NT2/D1 (cell line): ENCODE data around the gene CFAP410.
A peak's percentile ranks its signal among the peaks of the same experiment; 100 is the strongest.

Experiments
- DNase-seq: peaks from one replicate; pipeline ENCODE4 v3.0.0-alpha.2; 2011; ENCODE audit warnings: low read depth, low spot score
- H3K27me3 ChIP-seq: 2 replicates; pipeline ENCODE4 v1.6.0; 2011; ENCODE audit warnings: mild to moderate bottlenecking; ENCODE audit not compliant: insufficient read length, insufficient read depth
- H3K36me3 ChIP-seq: 2 replicates; pipeline ENCODE4 v1.6.1; 2011; ENCODE audit warnings: mild to moderate bottlenecking, low read length, mixed read lengths; ENCODE audit not compliant: insufficient read depth, insufficient read length
- H3K4me1 ChIP-seq: 2 replicates; pipeline ENCODE4 v1.5.1; 2011; ENCODE audit not compliant: insufficient read depth, insufficient read length
- H3K4me3 ChIP-seq: 2 replicates; pipeline ENCODE4 v1.5.1; 2011; ENCODE audit warnings: low read depth; ENCODE audit not compliant: insufficient read length
- H3K9ac ChIP-seq: 2 replicates; pipeline ENCODE4 v1.6.0; 2011; ENCODE audit warnings: low read depth; ENCODE audit not compliant: insufficient read length
- H3K9me3 ChIP-seq: 2 replicates; pipeline ENCODE4 v1.5.1; 2011; ENCODE audit warnings: mild to moderate bottlenecking, low read length; ENCODE audit not compliant: insufficient read depth
- SUZ12 ChIP-seq: IDR thresholded peaks from 2 replicates; pipeline ENCODE4 v1.6.1; 2011; ENCODE audit not compliant: insufficient read length, insufficient read depth; ENCODE audit errors: extremely low read depth
- YY1 ChIP-seq: IDR thresholded peaks from 2 replicates; pipeline ENCODE4 v1.6.1; 2011; ENCODE audit not compliant: insufficient read length, insufficient read depth
- ZNF274 ChIP-seq: IDR thresholded peaks from 2 replicates; pipeline ENCODE4 v1.6.1; 2011; ENCODE audit warnings: mild to moderate bottlenecking, low read depth, low read length

The CFAP410 gene

DNA sequence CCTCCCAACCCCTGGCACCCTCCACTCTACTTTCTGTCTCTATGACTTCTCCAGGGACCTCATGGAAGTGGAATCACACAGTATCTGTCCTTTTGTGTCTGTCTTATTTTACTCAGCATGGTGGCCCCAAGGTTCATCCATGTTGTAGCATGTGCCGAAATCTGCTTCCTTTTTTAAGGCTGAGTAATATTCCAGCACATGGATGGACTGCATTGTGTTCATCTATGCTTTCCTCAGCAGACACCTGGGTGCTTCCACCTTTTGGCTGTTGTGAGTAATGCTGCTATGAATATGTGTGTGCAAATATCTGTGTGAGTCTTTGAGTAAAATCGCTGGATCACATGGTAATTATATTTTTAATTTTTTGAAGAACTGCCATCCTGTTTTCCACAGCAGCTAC, 40.9 kb downstream of the CFAP410 start:
- Histone ChIP-seq H3K4me1 (peaks cover 36% of the 10 kb centered on the region), H3K9me3 (no peaks in the 10 kb centered on the region), H3K36me3 (peaks cover 5% of the 10 kb centered on the region), H3K4me3 (no peak overlapping the region), H3K27me3 (no peaks in the 10 kb centered on the region), H3K9ac (no peak overlapping the region)
- no peak for DNase-seq
- TF ChIP-seq ZNF274 (no peak), SUZ12 (no peak), YY1 (no peak)

DNA sequence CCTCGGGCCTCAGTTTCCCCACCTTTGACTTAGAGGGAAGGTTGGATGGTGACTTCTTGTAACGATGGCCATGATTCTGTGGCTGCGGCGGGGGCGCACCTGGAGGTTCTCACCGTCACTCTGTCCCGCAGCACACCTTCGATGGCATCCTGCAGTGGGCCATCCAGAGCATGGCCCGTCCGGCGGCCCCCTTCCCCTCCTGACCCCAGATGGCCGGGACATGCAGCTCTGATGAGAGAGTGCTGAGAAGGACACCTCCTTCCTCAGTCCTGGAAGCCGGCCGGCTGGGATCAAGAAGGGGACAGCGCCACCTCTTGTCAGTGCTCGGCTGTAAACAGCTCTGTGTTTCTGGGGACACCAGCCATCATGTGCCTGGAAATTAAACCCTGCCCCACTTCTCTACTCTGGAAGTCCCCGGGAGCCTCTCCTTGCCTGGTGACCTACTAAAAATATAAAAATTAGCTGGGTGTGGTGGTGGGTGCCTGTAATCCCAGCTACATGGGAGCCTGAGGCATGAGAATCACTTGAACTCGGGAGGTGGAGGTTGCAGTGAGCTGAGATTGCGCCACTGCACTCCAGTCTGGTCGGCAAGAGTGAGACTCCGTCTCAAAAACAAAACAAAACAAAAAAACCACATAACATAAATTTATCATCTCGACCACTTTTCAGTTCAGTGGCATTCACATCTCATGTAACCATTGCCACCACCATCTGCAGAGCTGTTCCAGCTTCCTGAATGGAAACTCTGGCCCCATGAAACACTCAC, 41.5 kb downstream of the CFAP410 start:
- peaks cover 36% of the 10 kb centered on the region for H3K4me1 ChIP-seq
- DNase-seq: peak; percentile 89

DNA sequence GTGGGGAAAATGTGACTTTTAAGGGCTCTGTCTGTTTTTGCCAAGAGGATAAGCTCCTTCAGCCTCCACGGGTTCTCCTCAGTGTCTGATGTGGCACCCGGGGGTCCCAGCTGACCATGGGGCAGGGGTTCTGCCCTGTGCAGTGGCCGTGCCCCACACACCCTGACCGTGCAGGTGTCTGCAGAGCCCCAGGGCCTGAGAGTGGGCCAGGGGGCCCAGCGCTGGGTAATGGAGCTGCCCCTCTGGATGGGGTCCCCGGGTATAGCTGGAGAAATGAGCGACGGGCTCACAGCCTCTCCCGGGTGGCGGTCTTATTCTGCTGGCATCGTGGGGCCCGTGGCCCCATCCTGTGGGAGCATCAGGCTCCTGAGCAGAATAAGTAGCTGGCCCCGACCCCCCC, 42.3 kb downstream of the CFAP410 start:
- Histone ChIP-seq H3K4me1 (peaks cover 38% of the 10 kb centered on the region), H3K4me3 (no peak overlapping the region), H3K27me3 (no peaks in the 10 kb centered on the region), H3K9me3 (no peaks in the 10 kb centered on the region), H3K36me3 (peaks cover 1% of the 10 kb centered on the region), H3K9ac (peak overlapping the region; percentile 25)
- no peak for TF ChIP-seq ZNF274
- TF ChIP-seq YY1: no peak
- no peak for TF ChIP-seq SUZ12
- DNase-seq: no peak

More for the DNA sequence above, 41.5 kb downstream of the CFAP410 start:
- TF ChIP-seq YY1 (no peak), ZNF274 (no peak), SUZ12 (no peak)
- Histone ChIP-seq H3K4me3 (no peak overlapping the region), H3K9me3 (no peaks in the 10 kb centered on the region), H3K9ac (peak overlapping the region; percentile 18), H3K27me3 (no peaks in the 10 kb centered on the region), H3K36me3 (peaks cover 5% of the 10 kb centered on the region)

DNA sequence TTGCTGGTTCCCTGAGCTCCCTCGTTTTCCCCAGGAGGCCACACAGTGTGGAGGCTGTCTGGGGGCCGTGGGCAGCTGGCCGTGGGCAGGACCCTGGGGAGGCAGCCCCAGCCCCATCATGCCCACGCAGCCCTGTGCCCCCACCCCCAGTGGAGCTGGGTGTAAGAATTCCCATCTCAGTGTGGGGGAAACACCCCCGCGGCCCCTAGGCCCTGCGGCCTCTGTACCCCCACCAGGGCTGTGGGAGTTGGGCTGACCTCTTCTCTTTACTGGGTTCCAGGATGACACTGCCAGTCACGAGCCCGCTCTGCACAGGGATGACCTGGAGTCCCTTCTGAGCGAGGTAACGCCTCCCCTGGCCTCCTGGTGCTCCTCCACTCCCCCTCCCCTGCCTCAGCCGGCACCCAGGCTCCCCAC, 43.1 kb downstream of the CFAP410 start:
- no peak for DNase-seq
- peaks cover 36% of the 10 kb centered on the region for H3K4me1 ChIP-seq
- peak overlapping the region; percentile 43 for H3K9ac ChIP-seq
- H3K36me3 ChIP-seq: no peaks in the 10 kb centered on the region
- H3K9me3 ChIP-seq: no peaks in the 10 kb centered on the region
- H3K4me3 ChIP-seq: no peak overlapping the region
- TF ChIP-seq ZNF274: no peak
- no peak for TF ChIP-seq YY1
- TF ChIP-seq SUZ12: no peak
- H3K27me3 ChIP-seq: no peaks in the 10 kb centered on the region

DNA sequence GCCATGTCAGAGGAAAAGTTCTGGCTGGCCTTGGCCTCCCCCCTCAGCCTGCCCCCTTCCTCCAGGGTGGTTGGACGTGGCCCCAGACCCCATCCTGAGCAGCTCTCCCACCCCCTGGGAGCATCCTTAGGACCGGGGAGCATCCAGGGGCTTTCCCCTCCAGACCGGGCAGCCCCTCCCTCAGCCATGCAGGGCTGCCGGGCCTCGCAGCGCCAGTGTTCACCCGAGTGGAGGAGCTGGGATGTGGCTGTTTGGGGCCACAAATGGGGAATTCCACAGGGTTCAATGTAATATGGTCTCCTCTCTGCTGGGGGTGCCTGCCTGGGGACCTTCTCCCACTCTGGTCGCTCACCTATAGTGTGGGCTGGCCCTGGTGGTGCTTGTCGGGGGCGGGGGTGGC, 43.5 kb downstream of the CFAP410 start:
- TF ChIP-seq YY1 (no peak), SUZ12 (no peak), ZNF274 (no peak)

DNA sequence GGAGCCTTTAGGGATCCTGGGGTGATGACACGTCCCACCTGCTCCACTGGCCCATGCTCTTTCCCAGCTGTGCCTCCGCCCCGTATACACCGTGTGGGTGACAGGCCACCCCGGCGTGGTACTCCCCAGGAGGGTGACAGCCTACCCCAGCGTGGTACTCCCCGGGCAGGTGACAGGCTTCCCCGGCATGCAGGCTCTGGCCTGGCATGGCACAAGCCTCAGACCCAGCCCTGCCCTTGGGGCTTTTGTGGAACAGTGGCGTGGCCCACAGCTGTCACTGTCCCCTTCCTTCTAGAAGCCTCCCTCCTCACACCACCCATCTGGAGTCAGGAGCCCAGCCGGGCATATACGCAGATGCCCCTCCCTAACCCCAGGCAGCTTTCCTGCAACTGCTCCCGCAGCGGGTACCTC, 44.0 kb downstream of the CFAP410 start:
- Histone ChIP-seq H3K27me3 (no peaks in the 10 kb centered on the region), H3K9ac (no peak overlapping the region), H3K36me3 (no peaks in the 10 kb centered on the region), H3K4me3 (no peak overlapping the region), H3K9me3 (no peaks in the 10 kb centered on the region), H3K4me1 (peaks cover 31% of the 10 kb centered on the region)
- TF ChIP-seq ZNF274 (no peak), SUZ12 (no peak), YY1 (no peak)
- DNase-seq: no peak

More for the DNA sequence above, 43.5 kb downstream of the CFAP410 start:
- H3K9ac ChIP-seq: no peak overlapping the region
- H3K9me3 ChIP-seq: no peaks in the 10 kb centered on the region
- H3K36me3 ChIP-seq: no peaks in the 10 kb centered on the region
- no peak overlapping the region for H3K4me3 ChIP-seq
- peaks cover 31% of the 10 kb centered on the region for H3K4me1 ChIP-seq
- H3K27me3 ChIP-seq: no peaks in the 10 kb centered on the region
- no peak for DNase-seq

DNA sequence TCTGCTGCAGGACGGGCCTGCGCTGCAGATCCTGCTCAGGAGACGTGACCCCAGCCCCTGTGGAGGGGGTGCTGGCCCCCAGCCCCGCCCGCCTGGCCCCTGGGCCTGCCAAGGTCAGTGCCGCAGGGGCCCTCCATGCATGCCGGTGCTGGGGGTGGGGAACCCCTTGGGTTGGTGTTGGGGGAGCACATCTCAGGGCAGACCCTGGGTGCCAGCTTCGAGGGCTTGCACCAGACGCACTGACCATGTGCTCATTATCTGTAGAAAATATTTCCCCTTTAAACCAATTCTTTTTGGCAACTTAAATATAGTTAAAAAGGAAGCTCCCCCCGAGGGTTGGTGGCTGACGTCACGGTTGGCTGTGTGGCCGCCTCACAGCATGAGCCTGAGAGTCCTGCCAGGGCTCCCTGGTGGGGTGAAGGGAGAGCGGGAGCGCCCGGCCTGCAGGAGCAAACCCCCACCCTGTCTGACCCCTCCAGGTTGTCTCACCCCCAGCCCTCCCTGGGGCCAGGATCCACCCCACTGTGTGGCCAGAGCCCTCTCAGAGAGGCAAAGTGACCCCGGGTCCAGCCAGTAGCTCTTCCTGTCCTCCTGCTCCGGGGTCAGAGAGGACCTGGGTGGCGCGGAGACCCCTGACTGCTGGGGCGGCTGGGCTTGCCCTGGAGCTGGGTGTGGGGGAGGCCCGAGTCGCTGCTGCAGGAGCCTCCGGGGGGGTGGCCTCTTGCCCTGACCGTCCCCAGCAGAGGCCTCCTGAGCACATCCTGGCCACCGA, 44.6 kb downstream of the CFAP410 start:
- Histone ChIP-seq H3K9ac (peak overlapping the region; percentile 36), H3K36me3 (no peaks in the 10 kb centered on the region), H3K4me1 (peaks cover 31% of the 10 kb centered on the region), H3K27me3 (no peaks in the 10 kb centered on the region), H3K4me3 (no peak overlapping the region), H3K9me3 (no peaks in the 10 kb centered on the region)
- TF ChIP-seq ZNF274: no peak
- TF ChIP-seq SUZ12: no peak
- no peak for TF ChIP-seq YY1
- DNase-seq: no peak
